ENCODE results near the gene FBXO17. TPM values are rescaled to one million over a fixed set of nuclear protein-coding genes. Genes with fewer than 3 reads are reported as not detected.
A peak's percentile ranks its signal among the peaks of the same experiment; 100 is the strongest.

The FBXO17 gene
- total and polyA plus RNA-seq, 2 of the 13 experiments (the other 11 are each of a cell fraction or from before 2014, with no cell fraction given), result 22.1 to 58.7 TPM

- TF ChIP-seq ZBTB34 (CRISPR knock-in tag; IDR thresholded peaks at IDR 0.05) (no peak), ZNF260 (CRISPR knock-in tag; IDR thresholded peaks at IDR 0.05; ENCODE audit: borderline replicate concordance, low read depth) (no peak), ZSCAN12 (CRISPR knock-in tag; IDR thresholded peaks at IDR 0.05) (no peak), ZNF800 (CRISPR knock-in tag; IDR thresholded peaks at IDR 0.05) (no peak), PITX1 (CRISPR knock-in tag; IDR thresholded peaks at IDR 0.05) (no peak), ZBTB21 (CRISPR knock-in tag; IDR thresholded peaks at IDR 0.05) (no peak), SIX4 (CRISPR knock-in tag; IDR thresholded peaks at IDR 0.05) (no peak), ZNF496 (CRISPR knock-in tag; IDR thresholded peaks at IDR 0.05; ENCODE audit: insufficient replicate concordance) (no peak), BHLHE40 (IDR thresholded peaks at IDR 0.05; ENCODE audit: low read length) (no peak), ZKSCAN5 (CRISPR knock-in tag; IDR thresholded peaks at IDR 0.05) (no peak), ZNF383 (CRISPR knock-in tag; IDR thresholded peaks at IDR 0.05; ENCODE audit: borderline replicate concordance) (no peak), SIX1 (CRISPR knock-in tag; IDR thresholded peaks at IDR 0.05; ENCODE audit: borderline replicate concordance) (no peak), ZNF446 (CRISPR knock-in tag; IDR thresholded peaks at IDR 0.05) (no peak), KDM6A (CRISPR knock-in tag; IDR thresholded peaks at IDR 0.05; ENCODE audit: low read depth) (no peak), ZNF766 (CRISPR knock-in tag; IDR thresholded peaks at IDR 0.05; ENCODE audit: borderline replicate concordance) (no peak), ZNF460 (CRISPR knock-in tag; IDR thresholded peaks at IDR 0.05; ENCODE audit: borderline replicate concordance) (no peak), KDM2A (CRISPR knock-in tag; IDR thresholded peaks at IDR 0.05; ENCODE audit: borderline replicate concordance, low read depth) (no peak), STAG1 (CRISPR knock-in tag; IDR thresholded peaks at IDR 0.05) (peak; percentile 57), ZEB1 (IDR thresholded peaks at IDR 0.05; ENCODE audit: insufficient replicate concordance, low read depth) (no peak), PPARG (CRISPR knock-in tag; conservative IDR thresholded peaks at IDR 0.05) (0 out of 2 replicates have a peak, but pooled peaks have one; percentile 16), ZNF580 (CRISPR knock-in tag; IDR thresholded peaks at IDR 0.05; ENCODE audit: borderline replicate concordance, low read depth) (0 out of 2 replicates have a peak, but pooled peaks have one; percentile 50), RBM22 (optimal IDR thresholded peaks at IDR 0.05; ENCODE audit: low read length) (peak; percentile 88), ZNF652 (CRISPR knock-in tag; IDR thresholded peaks at IDR 0.05; ENCODE audit: borderline replicate concordance, low read depth) (no peak), ZNF678 (CRISPR knock-in tag; IDR thresholded peaks at IDR 0.05) (no peak), ZNF329 (CRISPR knock-in tag; IDR thresholded peaks at IDR 0.05; ENCODE audit: low read depth) (no peak), ZNF264 (CRISPR knock-in tag; IDR thresholded peaks at IDR 0.05) (no peak), RARA (CRISPR knock-in tag; IDR thresholded peaks at IDR 0.05) (no peak), ZNF33B (CRISPR knock-in tag; IDR thresholded peaks at IDR 0.05) (no peak)
Observed at GRCh38 chr19:38952395-38953165, 23.0 kb downstream of the FBXO17 start (continued).
